IPS DF 6.9 (cell line): ENCODE data around the gene WDR26.
"Not testable (repeated sequence)": the region's sequence is repeated elsewhere in the genome, so short reads cannot be mapped to it uniquely, and the experiment has no call there.

ENCODE experiments used
- DNase-seq: peaks from one replicate; pipeline ENCODE4 v3.0.0-alpha.2; 2013; ENCODE audit warnings: low read depth, low spot score
- H3K27ac ChIP-seq: one replicate; pipeline ENCODE4 v1.5.1; 2013; ENCODE audit warnings: low read length, control low read depth
- H3K27me3 ChIP-seq: 2 replicates; pipeline ENCODE4 v1.6.1; 2013; ENCODE audit warnings: mild to moderate bottlenecking, low read length; ENCODE audit not compliant: control insufficient read depth, insufficient read depth
- H3K36me3 ChIP-seq: 2 replicates; pipeline ENCODE4 v1.6.1; 2013; ENCODE audit warnings: low read length; ENCODE audit not compliant: control insufficient read depth, insufficient read depth
- H3K4me1 ChIP-seq: 2 replicates; pipeline ENCODE4 v1.6.1; 2013; ENCODE audit warnings: low read length; ENCODE audit not compliant: control insufficient read depth, insufficient read depth
- H3K4me3 ChIP-seq: 2 replicates; pipeline ENCODE4 v1.5.1; 2013; ENCODE audit warnings: mild to moderate bottlenecking, low read length
- H3K9me3 ChIP-seq: 2 replicates; pipeline ENCODE4 v1.6.1; 2013; ENCODE audit warnings: low read length, inconsistent platforms; ENCODE audit not compliant: control insufficient read depth, insufficient read depth
- WGBS: extraction: QIAGEN DNeasy Blood & Tissue Kit; methylation state at CpG from one replicate; pipeline ENCODE4 v1.1.7; 2013; ENCODE audit warnings: mixed read lengths, missing lambda C conversion rate; ENCODE audit not compliant: insufficient read length, insufficient coverage; 5-methylcytosine and 5-hydroxymethylcytosine counted together

Gene WDR26

GRCh38 chr1:224427346-224427745 is 7.3 kb downstream of the WDR26 start:
- Histone ChIP-seq H3K27ac (no peak overlapping the region), H3K27me3 (no peaks in the 10 kb centered on the region), H3K9me3 (no peaks in the 10 kb centered on the region), H3K4me1 (no peaks in the 10 kb centered on the region), H3K4me3 (no peak overlapping the region), H3K36me3 (peaks cover 14% of the 10 kb centered on the region; the same call in 1 of the 2 replicates)
- no peak for DNase-seq
- no CpG with 5 or more reads among the region's 1 CpG for WGBS

- no CpG with 5 or more reads among the region's 8 CpGs for WGBS
- H3K36me3 ChIP-seq, result peaks cover 16% of the 10 kb centered on the region; the same call in 1 of the 2 replicates
- not testable (repeated sequence) for H3K4me3 ChIP-seq
Measured at GRCh38 chr1:224426869-224427268, 7.7 kb downstream of the WDR26 start.

GRCh38 chr1:224425279-224425884 is 9.2 kb downstream of the WDR26 start:
- H3K27ac ChIP-seq, result no peak overlapping the region
- no peak overlapping the region for H3K4me3 ChIP-seq
- H3K9me3 ChIP-seq, result no peaks in the 10 kb centered on the region
- WGBS, result no CpG with 5 or more reads among the region's 6 CpGs
- no peaks in the 10 kb centered on the region for H3K27me3 ChIP-seq
- H3K36me3 ChIP-seq, result peaks cover 18% of the 10 kb centered on the region; the same call in 1 of the 2 replicates
- no peak for DNase-seq
- H3K4me1 ChIP-seq, result no peaks in the 10 kb centered on the region

More at GRCh38 chr1:224426869-224427268, 7.7 kb downstream of the WDR26 start:
- H3K9me3 ChIP-seq, DNase-seq, H3K27ac ChIP-seq, H3K27me3 ChIP-seq, H3K4me1 ChIP-seq: not testable (repeated sequence)

- Histone ChIP-seq H3K36me3 (peaks cover 21% of the 10 kb centered on the region; the same call in 1 of the 2 replicates), H3K4me1 (no peaks in the 10 kb centered on the region), H3K27ac (no peak overlapping the region), H3K27me3 (no peaks in the 10 kb centered on the region), H3K9me3 (no peaks in the 10 kb centered on the region), H3K4me3 (no peak overlapping the region)
- DNase-seq, result no peak
Measured at GRCh38 chr1:224420106-224420505, 14.5 kb downstream of the WDR26 start.

GRCh38 chr1:224411766-224412165 is 22.8 kb downstream of the WDR26 start:
- H3K27me3 ChIP-seq, result no peaks in the 10 kb centered on the region
- no peaks in the 10 kb centered on the region for H3K9me3 ChIP-seq
- no peak overlapping the region for H3K27ac ChIP-seq
- no peaks in the 10 kb centered on the region; the same call in 1 of the 2 replicates for H3K36me3 ChIP-seq
- no peaks in the 10 kb centered on the region for H3K4me1 ChIP-seq
- no CpG with 5 or more reads among the region's 1 CpG for WGBS
- no peak for DNase-seq
- H3K4me3 ChIP-seq, result no peak overlapping the region

GRCh38 chr1:224408294-224408590 is 26.4 kb downstream of the WDR26 start:
- no peak for DNase-seq
- no CpG with 5 or more reads among the region's 1 CpG for WGBS
- no peak overlapping the region for H3K27ac ChIP-seq
- no peaks in the 10 kb centered on the region for H3K4me1 ChIP-seq
- H3K4me3 ChIP-seq, result no peak overlapping the region
- H3K9me3 ChIP-seq, result no peaks in the 10 kb centered on the region
- H3K36me3 ChIP-seq, result no peaks in the 10 kb centered on the region; the same call in 1 of the 2 replicates
- H3K27me3 ChIP-seq, result no peaks in the 10 kb centered on the region

GRCh38 chr1:224407571-224408293 is 26.9 kb downstream of the WDR26 start:
- Histone ChIP-seq H3K27ac (no peak overlapping the region), H3K36me3 (no peaks in the 10 kb centered on the region; the same call in 1 of the 2 replicates), H3K4me3 (no peak overlapping the region), H3K4me1 (no peaks in the 10 kb centered on the region), H3K27me3 (no peaks in the 10 kb centered on the region), H3K9me3 (no peaks in the 10 kb centered on the region)
- WGBS, result 100% methylated on average over 1 of the region's 7 CpGs
- DNase-seq, result no peak

- DNase-seq, result no peak
- H3K4me3 ChIP-seq, result no peak overlapping the region
Measured at GRCh38 chr1:224406216-224406615, 28.4 kb downstream of the WDR26 start.

GRCh38 chr1:224405604-224405970 is 29.0 kb downstream of the WDR26 start:
- WGBS, result no CpG with 5 or more reads among the region's 2 CpGs
- no peaks in the 10 kb centered on the region for H3K4me1 ChIP-seq
- H3K27ac ChIP-seq, result no peak overlapping the region
- H3K9me3 ChIP-seq, result no peaks in the 10 kb centered on the region
- no peak for DNase-seq
- peaks cover 3% of the 10 kb centered on the region; the same call in 1 of the 2 replicates for H3K36me3 ChIP-seq
- no peaks in the 10 kb centered on the region for H3K27me3 ChIP-seq
- no peak overlapping the region for H3K4me3 ChIP-seq

More at GRCh38 chr1:224406216-224406615, 28.4 kb downstream of the WDR26 start:
- Histone ChIP-seq H3K36me3 (no peaks in the 10 kb centered on the region; the same call in 1 of the 2 replicates), H3K27ac (no peak overlapping the region), H3K27me3 (no peaks in the 10 kb centered on the region), H3K4me1 (no peaks in the 10 kb centered on the region), H3K9me3 (no peaks in the 10 kb centered on the region)

GRCh38 chr1:224404916-224405603 is 29.5 kb downstream of the WDR26 start:
- whole genome bisulfite sequencing, result no CpG with 5 or more reads among the region's 3 CpGs

More at GRCh38 chr1:224404916-224405603, 29.5 kb downstream of the WDR26 start:
- Histone ChIP-seq H3K4me1 (no peaks in the 10 kb centered on the region), H3K9me3 (no peaks in the 10 kb centered on the region), H3K36me3 (peaks cover 3% of the 10 kb centered on the region; the same call in 1 of the 2 replicates), H3K4me3 (no peak overlapping the region), H3K27me3 (no peaks in the 10 kb centered on the region), H3K27ac (no peak overlapping the region)
- no peak for DNase-seq
